ENCODE data around the gene ANGPTL8. TPM values are rescaled to one million over a fixed set of nuclear protein-coding genes. Genes with fewer than 3 reads are reported as not detected.

The ANGPTL8 gene
- total RNA-seq, 1 experiment from 2014 or later, result not detected

GRCh38 chr19:11265177-11265784 lies 25.9 kb downstream of the ANGPTL8 start:
- BruUV-seq (replicated peaks), result no TSS peak
- DNase-seq (ENCODE audit: low spot score), result no peak
- Histone ChIP-seq H3K36me3 (ENCODE audit: insufficient read depth, low read length, poor library complexity, severe bottlenecking) (no peaks in the 10 kb centered on the region), H3K27ac (ENCODE audit: low read depth, low read length, poor library complexity, severe bottlenecking) (no peak overlapping the region), H3K9me3 (ENCODE audit: low read depth, low read length, poor library complexity, severe bottlenecking) (no peaks in the 10 kb centered on the region), H3K4me1 (ENCODE audit: insufficient read depth, low read length, poor library complexity, severe bottlenecking) (peaks cover 9% of the 10 kb centered on the region), H3K27me3 (replicated peaks; ENCODE audit: insufficient read depth, low read depth, low read length, poor library complexity) (no peaks in the 10 kb centered on the region), H3K4me3 (ENCODE audit: low read depth, low read length, poor library complexity, severe bottlenecking) (no peak overlapping the region)
- TF ChIP-seq EZH2 (IDR thresholded peaks at IDR 0.05; ENCODE audit: borderline replicate concordance, low read depth, low read length, poor library complexity, severe bottlenecking), result no peak
- no peak for TF ChIP-seq CTCF (conservative IDR thresholded peaks at IDR 0.05; ENCODE audit: low read depth, low read length)
- POLR2A ChIA-PET (ENCODE audit: low non-redundant PET), result interaction anchor here (0.6 kb wide), 1 partner anchor 29 kb away, joined by 3 read pairs; no protein-coding TSS in a partner anchor
- CTCF ChIA-PET, result no interaction called here
- intact Hi-C loops (cut with micrococcal nuclease; ENCODE audit: unreplicated experiment), result no loop called here

- no peak for DNase-seq (ENCODE audit: low spot score)
- no peaks in the 10 kb centered on the region for H3K27me3 ChIP-seq (replicated peaks; ENCODE audit: insufficient read depth, low read depth, low read length, poor library complexity)
- H3K9me3 ChIP-seq (ENCODE audit: low read depth, low read length, poor library complexity, severe bottlenecking), result no peaks in the 10 kb centered on the region
- TF ChIP-seq CTCF (conservative IDR thresholded peaks at IDR 0.05; ENCODE audit: low read depth, low read length) (no peak), EZH2 (IDR thresholded peaks at IDR 0.05; ENCODE audit: borderline replicate concordance, low read depth, low read length, poor library complexity, severe bottlenecking) (no peak)
- no peak overlapping the region for H3K27ac ChIP-seq (ENCODE audit: low read depth, low read length, poor library complexity, severe bottlenecking)
- H3K36me3 ChIP-seq (ENCODE audit: insufficient read depth, low read length, poor library complexity, severe bottlenecking), result no peaks in the 10 kb centered on the region
- POLR2A ChIA-PET (ENCODE audit: low non-redundant PET), result interaction anchor here (0.6 kb wide), 1 partner anchor 29 kb away, joined by 3 read pairs; no protein-coding TSS in a partner anchor
- intact Hi-C loops (cut with micrococcal nuclease; ENCODE audit: unreplicated experiment), result no loop called here
- BruUV-seq (replicated peaks), result no TSS peak
- peaks cover 9% of the 10 kb centered on the region for H3K4me1 ChIP-seq (ENCODE audit: insufficient read depth, low read length, poor library complexity, severe bottlenecking)
- CTCF ChIA-PET, result interaction anchor here (0.7 kb wide), 1 partner anchor 22 kb away, joined by 11 read pairs; no protein-coding TSS in a partner anchor
- no peak overlapping the region for H3K4me3 ChIP-seq (ENCODE audit: low read depth, low read length, poor library complexity, severe bottlenecking)
Measured at GRCh38 chr19:11265785-11266236, 26.4 kb downstream of the ANGPTL8 start.

- ChIA-PET CTCF (interaction anchor here (0.6 kb wide), 1 partner anchor 214 kb away, joined by 8 read pairs; no protein-coding TSS in a partner anchor), POLR2A (ENCODE audit: low non-redundant PET) (interaction anchor here (0.7 kb wide), 1 partner anchor 302 kb away, joined by 3 read pairs; no protein-coding TSS in a partner anchor)
- H3K36me3 ChIP-seq (ENCODE audit: insufficient read depth, low read length, poor library complexity, severe bottlenecking), result no peaks in the 10 kb centered on the region
- no peak for TF ChIP-seq CTCF (conservative IDR thresholded peaks at IDR 0.05; ENCODE audit: low read depth, low read length)
- TF ChIP-seq EZH2 (IDR thresholded peaks at IDR 0.05; ENCODE audit: borderline replicate concordance, low read depth, low read length, poor library complexity, severe bottlenecking), result no peak
- H3K4me3 ChIP-seq (ENCODE audit: low read depth, low read length, poor library complexity, severe bottlenecking), result no peak overlapping the region
- H3K4me1 ChIP-seq (ENCODE audit: insufficient read depth, low read length, poor library complexity, severe bottlenecking), result peaks cover 6% of the 10 kb centered on the region
- intact Hi-C loops (cut with micrococcal nuclease; ENCODE audit: unreplicated experiment), result no loop called here
- BruUV-seq (replicated peaks), result no TSS peak
- no peaks in the 10 kb centered on the region for H3K9me3 ChIP-seq (ENCODE audit: low read depth, low read length, poor library complexity, severe bottlenecking)
- H3K27ac ChIP-seq (ENCODE audit: low read depth, low read length, poor library complexity, severe bottlenecking), result no peak overlapping the region
- DNase-seq (ENCODE audit: low spot score), result no peak
- H3K27me3 ChIP-seq (replicated peaks; ENCODE audit: insufficient read depth, low read depth, low read length, poor library complexity), result no peaks in the 10 kb centered on the region
Measured at GRCh38 chr19:11267316-11268085, 28.1 kb downstream of the ANGPTL8 start.

Measured in A673 (cell line).